ENCODE results near the gene DENND10.

DNA sequence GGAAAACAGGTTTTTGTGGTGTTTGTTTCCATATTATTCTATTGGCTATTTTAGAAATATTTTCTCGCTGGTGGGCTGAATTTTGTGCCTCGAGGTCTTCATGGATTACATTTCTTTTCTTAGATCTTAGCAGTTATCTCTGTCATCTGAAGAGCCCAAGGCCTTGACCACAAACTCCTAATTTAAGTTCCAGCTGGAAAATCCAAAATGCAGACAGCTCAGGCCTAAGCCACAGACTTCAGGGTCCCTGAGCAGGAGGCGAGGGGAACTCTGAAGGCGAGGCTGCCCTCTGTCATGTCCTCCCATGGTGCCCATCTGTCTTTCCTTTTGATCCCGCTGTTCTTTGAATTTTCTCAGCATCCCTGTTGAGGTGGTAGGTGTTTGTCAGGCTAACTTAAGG is 14.3 kb downstream of the DENND10 start:
- TF ChIP-seq, protein P1, sequence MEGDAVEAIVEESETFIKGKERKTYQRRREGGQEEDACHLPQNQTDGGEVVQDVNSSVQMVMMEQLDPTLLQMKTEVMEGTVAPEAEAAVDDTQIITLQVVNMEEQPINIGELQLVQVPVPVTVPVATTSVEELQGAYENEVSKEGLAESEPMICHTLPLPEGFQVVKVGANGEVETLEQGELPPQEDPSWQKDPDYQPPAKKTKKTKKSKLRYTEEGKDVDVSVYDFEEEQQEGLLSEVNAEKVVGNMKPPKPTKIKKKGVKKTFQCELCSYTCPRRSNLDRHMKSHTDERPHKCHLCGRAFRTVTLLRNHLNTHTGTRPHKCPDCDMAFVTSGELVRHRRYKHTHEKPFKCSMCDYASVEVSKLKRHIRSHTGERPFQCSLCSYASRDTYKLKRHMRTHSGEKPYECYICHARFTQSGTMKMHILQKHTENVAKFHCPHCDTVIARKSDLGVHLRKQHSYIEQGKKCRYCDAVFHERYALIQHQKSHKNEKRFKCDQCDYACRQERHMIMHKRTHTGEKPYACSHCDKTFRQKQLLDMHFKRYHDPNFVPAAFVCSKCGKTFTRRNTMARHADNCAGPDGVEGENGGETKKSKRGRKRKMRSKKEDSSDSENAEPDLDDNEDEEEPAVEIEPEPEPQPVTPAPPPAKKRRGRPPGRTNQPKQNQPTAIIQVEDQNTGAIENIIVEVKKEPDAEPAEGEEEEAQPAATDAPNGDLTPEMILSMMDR (conservative IDR thresholded peaks at IDR 0.05; ENCODE audit: low read depth in 2 of 2), result no peak
- TF ChIP-seq, protein P2, sequence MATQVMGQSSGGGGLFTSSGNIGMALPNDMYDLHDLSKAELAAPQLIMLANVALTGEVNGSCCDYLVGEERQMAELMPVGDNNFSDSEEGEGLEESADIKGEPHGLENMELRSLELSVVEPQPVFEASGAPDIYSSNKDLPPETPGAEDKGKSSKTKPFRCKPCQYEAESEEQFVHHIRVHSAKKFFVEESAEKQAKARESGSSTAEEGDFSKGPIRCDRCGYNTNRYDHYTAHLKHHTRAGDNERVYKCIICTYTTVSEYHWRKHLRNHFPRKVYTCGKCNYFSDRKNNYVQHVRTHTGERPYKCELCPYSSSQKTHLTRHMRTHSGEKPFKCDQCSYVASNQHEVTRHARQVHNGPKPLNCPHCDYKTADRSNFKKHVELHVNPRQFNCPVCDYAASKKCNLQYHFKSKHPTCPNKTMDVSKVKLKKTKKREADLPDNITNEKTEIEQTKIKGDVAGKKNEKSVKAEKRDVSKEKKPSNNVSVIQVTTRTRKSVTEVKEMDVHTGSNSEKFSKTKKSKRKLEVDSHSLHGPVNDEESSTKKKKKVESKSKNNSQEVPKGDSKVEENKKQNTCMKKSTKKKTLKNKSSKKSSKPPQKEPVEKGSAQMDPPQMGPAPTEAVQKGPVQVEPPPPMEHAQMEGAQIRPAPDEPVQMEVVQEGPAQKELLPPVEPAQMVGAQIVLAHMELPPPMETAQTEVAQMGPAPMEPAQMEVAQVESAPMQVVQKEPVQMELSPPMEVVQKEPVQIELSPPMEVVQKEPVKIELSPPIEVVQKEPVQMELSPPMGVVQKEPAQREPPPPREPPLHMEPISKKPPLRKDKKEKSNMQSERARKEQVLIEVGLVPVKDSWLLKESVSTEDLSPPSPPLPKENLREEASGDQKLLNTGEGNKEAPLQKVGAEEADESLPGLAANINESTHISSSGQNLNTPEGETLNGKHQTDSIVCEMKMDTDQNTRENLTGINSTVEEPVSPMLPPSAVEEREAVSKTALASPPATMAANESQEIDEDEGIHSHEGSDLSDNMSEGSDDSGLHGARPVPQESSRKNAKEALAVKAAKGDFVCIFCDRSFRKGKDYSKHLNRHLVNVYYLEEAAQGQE (IDR thresholded peaks at IDR 0.05; ENCODE audit: unreplicated experiment), result no peak
- no peak for TF ChIP-seq POLR2AphosphoS5 (IDR thresholded peaks at IDR 0.05; ENCODE audit: low read depth)
- TF ChIP-seq EZH2 (IDR thresholded peaks at IDR 0.05; ENCODE audit: low read depth, unreplicated experiment), result no peak
- TF ChIP-seq CREB1 (CRISPR knock-in tag; IDR thresholded peaks at IDR 0.05; ENCODE audit: low read depth), result no peak
- no peak for TF ChIP-seq JUNB (IDR thresholded peaks at IDR 0.05; ENCODE audit: unreplicated experiment)
- TF ChIP-seq EZH2phosphoT487 (IDR thresholded peaks at IDR 0.05; ENCODE audit: unreplicated experiment), result no peak
- no peak for TF ChIP-seq ETS1 (IDR thresholded peaks at IDR 0.05)
- TF ChIP-seq ZNF114 (CRISPR knock-in tag; IDR thresholded peaks at IDR 0.05), result no peak
- no peak for TF ChIP-seq ZNF462 (CRISPR knock-in tag; IDR thresholded peaks at IDR 0.05)
- no peak for TF ChIP-seq NANOG (IDR thresholded peaks at IDR 0.05; ENCODE audit: borderline replicate concordance)
- TF ChIP-seq STAT1 (IDR thresholded peaks at IDR 0.05; ENCODE audit: unreplicated experiment), result no peak

All from GM23338 (cell line).